ENCODE measurements around the gene WDSUB1. TPM values are rescaled to one million over a fixed set of nuclear protein-coding genes. Genes with fewer than 3 reads are reported as not detected.
A peak's percentile ranks its signal among the peaks of the same experiment; 100 is the strongest.

Gene WDSUB1
- 6.8 and 7.6 TPM in 2 replicates for polyA plus RNA-seq (2011; rRNA removed)
- polyA minus RNA-seq (2011; rRNA and poly(A)+ RNA removed): 8.6 and 12.7 TPM in 2 replicates

- CTCF ChIA-PET: interaction anchor here (0.9 kb wide), 1 partner anchor 167 kb away, joined by 3 read pairs; no protein-coding TSS in a partner anchor
- TF ChIP-seq CTCF (IDR thresholded peaks at IDR 0.05; ENCODE audit: low read depth, low read length): no peak
- DNase-seq (ENCODE audit: low read depth, low spot score): no peak
These were observed at the start of gene WDSUB1 for GRCh38 chr2:159285929-159286708. Gene WDSUB1 (minus strand): TSS chr2:159286703. CDS start chr2:159283069, 3,634 bp downstream.

GRCh38 chr2:159326569-159327255 is 40.2 kb upstream of the WDSUB1 start:
- CTCF ChIA-PET: no interaction called here

More at GRCh38 chr2:159285929-159286708, at the start of gene WDSUB1:
- POLR2A ChIA-PET: interaction anchor here (0.6 to 2.2 kb wide), 6 partner anchors 29 to 426 kb away, joined by 3 to 9 read pairs (median 5); partner anchors contain the start of gene MARCHF7
- peak within 1 kb of the TSS; percentile 92 for H3K4me3 ChIP-seq (ENCODE audit: low read depth, low read length)
- H3K27ac ChIP-seq (ENCODE audit: low read depth, low read length): peak within 1 kb of the TSS; percentile 77
- H3K27me3 ChIP-seq (ENCODE audit: control insufficient read depth, insufficient read depth, low read length): no peaks in the 10 kb centered on the region
- H3K9me3 ChIP-seq (ENCODE audit: control insufficient read depth, insufficient read depth, low read length): no peaks in the 10 kb centered on the region; the same call in 1 of the 2 replicates

GRCh38 chr2:159322419-159322818 is 35.9 kb upstream of the WDSUB1 start:
- CTCF ChIA-PET: no interaction called here
- no peak for TF ChIP-seq CTCF (IDR thresholded peaks at IDR 0.05; ENCODE audit: low read depth, low read length)
- Histone ChIP-seq H3K9me3 (ENCODE audit: control insufficient read depth, insufficient read depth, low read length) (no peaks in the 10 kb centered on the region), H3K27ac (ENCODE audit: low read depth, low read length) (no peak overlapping the region), H3K27me3 (ENCODE audit: control insufficient read depth, insufficient read depth, low read length) (no peaks in the 10 kb centered on the region), H3K4me3 (ENCODE audit: low read depth, low read length) (no peak overlapping the region)
- DNase-seq (ENCODE audit: low read depth, low spot score): no peak
- POLR2A ChIA-PET: interaction anchor here (0.8 kb wide), 1 partner anchor 36 kb away, joined by 3 read pairs; the partner anchor contains the start of gene WDSUB1

More at GRCh38 chr2:159326569-159327255, 40.2 kb upstream of the WDSUB1 start:
- POLR2A ChIA-PET: interaction anchor here (0.5 to 0.7 kb wide), 3 partner anchors 42 to 288 kb away, joined by 3 to 11 read pairs (median 4); no protein-coding TSS in a partner anchor
- H3K9me3 ChIP-seq (ENCODE audit: control insufficient read depth, insufficient read depth, low read length): no peaks in the 10 kb centered on the region
- H3K4me3 ChIP-seq (ENCODE audit: low read depth, low read length): no peak overlapping the region
- no peak overlapping the region for H3K27ac ChIP-seq (ENCODE audit: low read depth, low read length)
- no peak for TF ChIP-seq CTCF (IDR thresholded peaks at IDR 0.05; ENCODE audit: low read depth, low read length)
- H3K27me3 ChIP-seq (ENCODE audit: control insufficient read depth, insufficient read depth, low read length): no peaks in the 10 kb centered on the region
- DNase-seq (ENCODE audit: low read depth, low spot score): no peak

GRCh38 chr2:159317392-159318088 is 31.0 kb upstream of the WDSUB1 start:
- CTCF ChIA-PET: no interaction called here
- TF ChIP-seq CTCF (IDR thresholded peaks at IDR 0.05; ENCODE audit: low read depth, low read length): no peak
- Histone ChIP-seq H3K27me3 (ENCODE audit: control insufficient read depth, insufficient read depth, low read length) (no peaks in the 10 kb centered on the region), H3K9me3 (ENCODE audit: control insufficient read depth, insufficient read depth, low read length) (no peaks in the 10 kb centered on the region), H3K4me3 (ENCODE audit: low read depth, low read length) (no peak overlapping the region), H3K27ac (ENCODE audit: low read depth, low read length) (no peak overlapping the region)
- no peak for DNase-seq (ENCODE audit: low read depth, low spot score)
- POLR2A ChIA-PET: no interaction called here
